ENCODE data around the gene NOL3. TPM values are rescaled to one million over a fixed set of nuclear protein-coding genes. Genes with fewer than 3 reads are reported as not detected.

NOL3 gene
- total and polyA plus RNA-seq, 9 of the 15 experiments (the other 6 are each of a cell fraction or from before 2014, with no cell fraction given) = 0.45 to 14.0 (median 5.4) TPM

DNA sequence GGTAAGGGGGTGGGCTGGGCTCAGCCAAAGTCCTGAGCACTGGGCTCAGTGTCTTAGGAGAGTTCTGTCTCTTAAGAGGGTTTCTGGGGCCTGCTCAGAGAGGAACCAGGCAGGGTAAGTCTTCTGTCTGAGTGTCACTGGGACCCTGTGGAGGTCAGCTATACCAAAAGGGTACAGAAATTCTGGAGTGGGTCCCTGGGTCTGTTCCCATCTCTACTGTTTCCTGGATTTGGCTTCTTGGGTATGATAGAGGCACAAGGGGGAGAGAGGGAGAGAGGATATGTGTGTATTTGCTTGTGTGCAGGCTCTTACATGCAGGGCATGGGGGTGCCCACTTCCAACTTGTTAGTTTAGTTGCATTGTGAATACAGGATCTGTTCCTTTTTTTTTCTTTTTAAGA, 23.2 kb downstream of the NOL3 start:
- DNase-seq (ENCODE audit: extremely low read depth in 1 of 4, low spot score in 3 of 4) (no peak), ATAC-seq (no peak), FAIRE-seq (no peak)
- peak overlapping the region; percentile 63; the same call in 1 of the 3 replicates for H3K27ac ChIP-seq (ENCODE audit: extremely low read depth, low read depth, low read length)
- BruUV-seq (replicated peaks) = no TSS peak
- intact Hi-C loops (cut with micrococcal nuclease) = loop anchor here (2.0 to 5.0 kb wide), 2 partner anchors 34 to 53 kb away; partner anchors contain the start of genes FHOD1 and TMEM208
- POLR2A ChIA-PET = interaction anchor here (0.6 to 1.2 kb wide), 3 partner anchors 9 to 1179 kb away, joined by 3 to 4 read pairs (median 4); no protein-coding TSS in a partner anchor
- H3K4me3 ChIP-seq = peak overlapping the region; percentile 83
- TF ChIP-seq FOXM1 (IDR thresholded peaks at IDR 0.05; ENCODE audit: low read depth) (no peak), FOXM1 (CRISPR knock-in tag; IDR thresholded peaks at IDR 0.05; ENCODE audit: low read depth) (no peak), POLR3G (IDR thresholded peaks at IDR 0.05; ENCODE audit: extremely low read depth, insufficient read length, insufficient replicate concordance) (no peak), KAT7 (CRISPR knock-in tag; IDR thresholded peaks at IDR 0.05; ENCODE audit: borderline replicate concordance) (no peak), ZNF354B (CRISPR knock-in tag; IDR thresholded peaks at IDR 0.05) (no peak), MAFG (tag; conservative IDR thresholded peaks at IDR 0.05) (no peak), ZC3H4 (CRISPR knock-in tag; IDR thresholded peaks at IDR 0.05; ENCODE audit: borderline replicate concordance) (no peak), ZNF3 (CRISPR knock-in tag; IDR thresholded peaks at IDR 0.05) (no peak), RBM14 (IDR thresholded peaks at IDR 0.05; ENCODE audit: borderline replicate concordance, insufficient read depth, low read depth, low read length) (no peak), ETV1 (tag; conservative IDR thresholded peaks at IDR 0.05; ENCODE audit: low read depth) (no peak), E2F8 (IDR thresholded peaks at IDR 0.05; ENCODE audit: low read depth, partially characterized antibody) (no peak), HNRNPUL1 (IDR thresholded peaks at IDR 0.05; ENCODE audit: low read length) (no peak), MEIS2 (IDR thresholded peaks at IDR 0.05; ENCODE audit: partially characterized antibody) (no peak), ZNF347 (CRISPR knock-in tag; IDR thresholded peaks at IDR 0.05; ENCODE audit: low read depth) (no peak), ZNF830 (CRISPR knock-in tag; IDR thresholded peaks at IDR 0.05) (no peak)
- TF ChIP-seq, protein P1, sequence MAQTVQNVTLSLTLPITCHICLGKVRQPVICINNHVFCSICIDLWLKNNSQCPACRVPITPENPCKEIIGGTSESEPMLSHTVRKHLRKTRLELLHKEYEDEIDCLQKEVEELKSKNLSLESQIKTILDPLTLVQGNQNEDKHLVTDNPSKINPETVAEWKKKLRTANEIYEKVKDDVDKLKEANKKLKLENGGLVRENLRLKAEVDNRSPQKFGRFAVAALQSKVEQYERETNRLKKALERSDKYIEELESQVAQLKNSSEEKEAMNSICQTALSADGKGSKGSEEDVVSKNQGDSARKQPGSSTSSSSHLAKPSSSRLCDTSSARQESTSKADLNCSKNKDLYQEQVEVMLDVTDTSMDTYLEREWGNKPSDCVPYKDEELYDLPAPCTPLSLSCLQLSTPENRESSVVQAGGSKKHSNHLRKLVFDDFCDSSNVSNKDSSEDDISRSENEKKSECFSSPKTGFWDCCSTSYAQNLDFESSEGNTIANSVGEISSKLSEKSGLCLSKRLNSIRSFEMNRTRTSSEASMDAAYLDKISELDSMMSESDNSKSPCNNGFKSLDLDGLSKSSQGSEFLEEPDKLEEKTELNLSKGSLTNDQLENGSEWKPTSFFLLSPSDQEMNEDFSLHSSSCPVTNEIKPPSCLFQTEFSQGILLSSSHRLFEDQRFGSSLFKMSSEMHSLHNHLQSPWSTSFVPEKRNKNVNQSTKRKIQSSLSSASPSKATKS (CRISPR knock-in tag; IDR thresholded peaks at IDR 0.05) = no peak
- TF ChIP-seq, protein P2, sequence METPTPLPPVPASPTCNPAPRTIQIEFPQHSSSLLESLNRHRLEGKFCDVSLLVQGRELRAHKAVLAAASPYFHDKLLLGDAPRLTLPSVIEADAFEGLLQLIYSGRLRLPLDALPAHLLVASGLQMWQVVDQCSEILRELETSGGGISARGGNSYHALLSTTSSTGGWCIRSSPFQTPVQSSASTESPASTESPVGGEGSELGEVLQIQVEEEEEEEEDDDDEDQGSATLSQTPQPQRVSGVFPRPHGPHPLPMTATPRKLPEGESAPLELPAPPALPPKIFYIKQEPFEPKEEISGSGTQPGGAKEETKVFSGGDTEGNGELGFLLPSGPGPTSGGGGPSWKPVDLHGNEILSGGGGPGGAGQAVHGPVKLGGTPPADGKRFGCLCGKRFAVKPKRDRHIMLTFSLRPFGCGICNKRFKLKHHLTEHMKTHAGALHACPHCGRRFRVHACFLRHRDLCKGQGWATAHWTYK (CRISPR knock-in tag; IDR thresholded peaks at IDR 0.05) = no peak
- in situ Hi-C loops (cut with MboI) = no loop called here
- H3K4me1 ChIP-seq (replicated peaks in 1 of 2; ENCODE audit: control insufficient read depth in 2 of 2, insufficient read depth in 2 of 2, low read length in 2 of 2) = peaks cover 38 to 69% of the 10 kb centered on the region in 2 experiments
- CTCF ChIA-PET (ENCODE audit: low intra/inter-chr PET ratio) = no interaction called here
- H3K79me2 ChIP-seq (ENCODE audit: control insufficient read depth, insufficient read depth, low read length) = peaks cover 46% of the 10 kb centered on the region
- H3K4me2 ChIP-seq (ENCODE audit: insufficient read depth, low read length) = peak overlapping the region; percentile 97
- H3K9me1 ChIP-seq (ENCODE audit: control insufficient read depth, insufficient read depth, low read length) = no peaks in the 10 kb centered on the region
- no peaks in the 10 kb centered on the region for H3K27me3 ChIP-seq (ENCODE audit: control insufficient read depth in 2 of 2, insufficient read depth in 2 of 2, low read length in 2 of 2)
- H3K9ac ChIP-seq (ENCODE audit: insufficient read depth in 1 of 2, low read depth in 2 of 2, low read length in 2 of 2) = peak overlapping the region; percentile 88 to 95; a peak in 3 of 4 replicates
- peaks cover 58% of the 10 kb centered on the region for H3K36me3 ChIP-seq (ENCODE audit: control insufficient read depth, insufficient read depth, low read length)
- H2AFZ ChIP-seq (ENCODE audit: low read depth, low read length) = no peak overlapping the region
- no peaks in the 10 kb centered on the region for H4K20me1 ChIP-seq (replicated peaks; ENCODE audit: control insufficient read depth, insufficient read depth, low read length)
- H3K9me3 ChIP-seq (replicated peaks; ENCODE audit: control insufficient read depth, insufficient read depth, low read depth, low read length) = no peaks in the 10 kb centered on the region
